H54 (cell line): Measurements from ENCODE around the gene EEF1AKMT4.

Experiments used
- DNase-seq: peaks from one replicate; pipeline ENCODE4 v3.0.0; 2011; ENCODE audit warnings: low spot score, mixed read lengths; ENCODE audit not compliant: insufficient read length
- FAIRE-seq: peaks from 3 replicates; lab custom pipeline; 2011; peaks lifted over from hg19 to GRCh38; lab: Jason Lieb, UNC
- POLR2A ChIP-seq: IDR thresholded peaks from 2 replicates; pipeline ENCODE4 v1.6.1; 2011; ENCODE audit warnings: low read depth, mild to moderate bottlenecking, low read length

The EEF1AKMT4 gene

DNA sequence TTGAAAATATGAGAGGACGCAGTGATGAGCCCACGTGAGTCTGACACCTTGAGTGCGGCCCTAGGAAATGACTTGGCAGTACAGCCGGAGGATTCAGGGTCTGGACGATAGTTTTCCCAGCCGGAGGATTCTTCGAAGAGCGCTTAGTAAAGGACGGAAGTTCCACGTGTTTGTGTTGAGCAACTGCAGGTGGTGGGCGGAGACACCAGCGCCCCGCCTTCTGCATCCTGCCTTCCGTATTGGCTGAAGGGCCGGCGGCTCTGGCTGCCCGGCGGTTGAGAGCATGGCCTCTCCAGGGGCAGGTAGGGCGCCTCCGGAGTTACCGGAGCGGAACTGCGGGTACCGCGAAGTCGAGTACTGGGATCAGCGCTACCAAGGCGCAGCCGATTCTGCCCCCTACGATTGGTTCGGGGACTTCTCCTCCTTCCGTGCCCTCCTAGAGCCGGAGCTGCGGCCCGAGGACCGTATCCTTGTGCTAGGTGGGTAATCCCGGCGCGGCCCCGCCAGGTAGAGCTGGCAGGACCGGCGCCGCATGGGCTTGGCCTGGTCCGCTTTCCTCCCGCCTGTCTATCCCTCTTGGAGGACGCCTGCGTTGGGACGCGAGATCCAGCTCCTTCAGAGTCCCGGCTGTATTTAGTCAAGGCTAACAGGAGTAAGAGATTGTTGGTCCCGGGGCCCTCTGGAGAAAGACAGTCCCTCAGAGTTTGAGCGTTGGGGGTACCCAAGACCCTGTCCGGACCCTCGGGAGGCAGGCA lies at the start of gene EEF1AKMT4:
Gene EEF1AKMT4, plus strand, starts transcription at position 261 of the 755 bp plus-strand sequence. Its CDS starts 23 bp downstream, at position 284.
- FAIRE-seq (peak; percentile 95), DNase-seq (peak; percentile 98)
- TF ChIP-seq POLR2A: peak; percentile 51

DNA sequence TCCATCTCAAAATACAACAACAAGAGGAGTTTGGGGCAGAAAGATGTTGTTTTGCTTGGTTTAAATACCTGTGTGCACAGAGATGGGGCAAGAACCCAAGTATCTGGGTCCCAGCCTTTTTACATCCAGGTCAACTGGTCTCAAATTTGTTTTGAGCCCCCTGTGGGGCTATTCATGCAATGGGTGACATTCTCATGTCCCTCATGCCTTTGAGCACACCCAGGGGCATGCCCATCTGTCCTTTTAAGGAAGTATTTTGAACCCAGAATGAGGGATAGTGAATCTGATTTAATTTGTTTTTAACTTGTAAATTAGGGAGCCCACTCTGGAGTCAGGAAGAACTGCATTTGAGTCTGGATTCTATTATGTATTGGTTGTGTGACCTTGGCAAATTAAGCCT lies 48.6 kb upstream of the EEF1AKMT4 start:
- no peak for TF ChIP-seq POLR2A

DNA sequence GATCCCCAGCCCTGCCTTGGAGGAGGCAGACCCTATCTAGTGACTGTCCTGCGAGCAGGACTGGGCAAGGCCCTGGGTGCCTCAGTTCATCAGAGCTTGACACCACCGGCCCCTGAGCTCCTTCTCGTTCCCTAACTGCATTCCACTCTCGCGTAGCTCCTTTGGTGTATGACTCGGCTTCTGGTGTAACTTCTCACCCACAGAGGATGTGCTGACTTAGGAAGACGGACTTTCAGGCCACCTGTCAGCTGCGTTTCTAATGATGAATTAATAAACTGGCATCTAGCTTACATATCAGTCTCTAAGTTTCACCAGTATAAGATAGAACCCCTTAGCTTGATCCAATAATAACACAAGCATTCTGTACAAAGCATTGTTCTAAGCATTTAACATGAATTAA lies 45.9 kb upstream of the EEF1AKMT4 start:
- no peak for FAIRE-seq
- TF ChIP-seq POLR2A: no peak
- no peak for DNase-seq

More for the DNA sequence above, 48.6 kb upstream of the EEF1AKMT4 start:
- DNase-seq (no peak), FAIRE-seq (no peak)

DNA sequence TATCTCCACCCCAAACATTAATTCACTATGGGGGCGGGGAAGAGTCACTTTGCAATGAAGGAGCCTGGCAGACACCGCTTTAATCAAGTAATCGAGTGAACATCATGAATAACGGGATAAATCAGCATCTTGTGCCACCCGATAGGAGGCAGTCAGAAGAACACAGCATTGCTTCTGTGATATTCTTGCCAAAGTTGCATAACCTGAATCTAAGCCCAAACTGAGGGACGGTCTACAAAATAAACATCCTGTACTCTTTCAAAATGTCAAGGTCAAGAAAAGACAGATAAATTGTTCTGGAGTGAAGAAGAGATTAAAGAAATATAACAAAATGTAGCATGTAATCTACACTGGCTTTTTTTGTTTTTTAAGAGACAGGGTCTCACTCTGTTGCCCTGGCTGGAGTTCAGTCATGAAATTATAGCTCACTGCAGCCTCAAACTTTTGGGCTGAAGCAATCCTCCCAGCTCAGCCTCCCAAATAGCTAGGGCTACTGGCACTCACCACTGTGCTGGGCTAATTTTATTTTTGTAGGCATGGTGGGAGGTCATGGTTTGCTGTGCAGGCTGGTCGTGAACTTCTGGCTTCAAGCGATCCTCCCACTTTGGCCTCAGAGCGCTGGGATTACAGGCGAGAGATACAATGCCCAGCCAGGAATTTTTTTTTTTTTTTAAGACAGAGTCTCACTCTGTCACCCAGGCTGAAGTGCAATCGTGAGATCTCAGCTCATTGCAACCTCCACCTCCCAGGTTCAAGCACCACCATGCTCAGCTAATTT lies 40.1 kb upstream of the EEF1AKMT4 start:
- DNase-seq: no peak
- FAIRE-seq: no peak
- no peak for TF ChIP-seq POLR2A

DNA sequence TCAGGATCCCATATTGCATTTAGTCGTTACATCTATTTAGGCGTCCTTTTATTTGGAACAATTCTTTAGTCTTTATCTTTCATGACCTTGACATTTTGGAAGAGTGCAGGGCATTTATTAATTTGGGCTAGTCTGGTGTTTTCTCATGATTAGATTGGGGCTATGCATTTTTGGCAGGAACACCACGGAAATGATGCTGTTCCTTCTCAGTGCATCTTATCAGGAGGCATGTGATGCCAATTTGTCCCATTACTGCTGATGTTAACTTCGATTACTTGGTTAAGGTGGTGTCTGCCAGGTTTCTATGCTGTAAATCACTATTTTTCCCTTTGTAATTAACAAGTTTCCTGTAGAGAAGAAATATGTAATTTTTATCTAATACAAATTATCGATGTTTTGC lies 38.2 kb upstream of the EEF1AKMT4 start:
- DNase-seq (no peak), FAIRE-seq (no peak)
- TF ChIP-seq POLR2A: no peak

DNA sequence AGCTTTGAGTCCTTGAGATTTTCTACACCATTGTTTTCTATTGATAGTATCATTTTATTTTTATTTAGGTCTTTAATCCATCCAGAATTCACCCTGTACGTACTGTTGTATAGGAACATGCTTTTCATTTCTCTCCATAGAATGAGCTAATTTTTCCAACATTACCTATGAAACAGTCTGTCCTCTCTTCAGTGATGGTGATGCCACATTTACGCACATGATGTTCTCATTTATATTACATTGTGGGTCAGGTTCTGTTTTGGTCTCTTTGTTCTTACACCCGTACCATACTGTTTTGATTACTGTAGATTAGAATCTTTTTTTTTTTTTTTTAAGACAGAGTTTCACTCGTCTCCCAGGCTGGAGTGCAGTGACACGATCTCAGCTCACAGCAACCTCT lies 37.8 kb upstream of the EEF1AKMT4 start:
- no peak for TF ChIP-seq POLR2A
- FAIRE-seq: no peak
- no peak for DNase-seq

DNA sequence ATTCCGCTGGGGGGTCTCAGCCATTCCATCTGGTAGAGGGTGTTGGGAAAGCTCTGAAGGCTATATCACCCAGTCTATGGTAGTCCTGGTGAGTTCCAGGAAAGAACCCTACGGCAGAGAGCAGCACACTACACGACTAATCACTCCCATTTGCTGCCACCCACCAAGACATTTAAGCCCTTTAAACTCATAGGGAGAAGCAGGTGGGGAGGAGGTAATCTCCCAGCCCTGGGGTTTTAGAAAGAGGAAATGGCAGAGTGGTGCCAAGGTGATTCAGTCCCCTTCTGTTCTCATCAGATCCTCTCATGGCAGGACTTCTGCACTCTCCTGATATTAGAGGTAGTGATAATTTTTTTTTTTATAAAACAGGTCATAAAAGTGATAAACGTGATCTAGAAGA lies 30.7 kb upstream of the EEF1AKMT4 start:
- FAIRE-seq: no peak
- TF ChIP-seq POLR2A: no peak

DNA sequence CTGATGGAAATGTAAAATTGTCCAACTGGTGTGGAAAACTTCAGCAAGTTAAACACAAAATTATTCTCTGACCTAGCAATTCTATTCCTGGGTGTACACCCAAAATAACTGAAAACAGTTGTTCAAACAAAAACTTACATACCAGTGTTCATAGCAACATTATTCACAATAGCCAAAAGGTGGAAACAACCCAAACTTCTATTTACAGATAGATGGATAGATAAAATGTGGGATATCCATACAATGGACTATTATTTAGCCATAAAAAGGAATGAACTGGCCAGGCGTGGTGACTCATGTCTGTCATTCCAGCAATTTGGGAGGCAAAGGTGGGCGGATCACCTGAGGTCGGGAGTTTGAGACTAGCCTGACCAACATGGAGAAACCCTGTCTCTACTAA lies 27.0 kb upstream of the EEF1AKMT4 start:
- no peak for TF ChIP-seq POLR2A
- FAIRE-seq (no peak), DNase-seq (no peak)

More for the DNA sequence above, 30.7 kb upstream of the EEF1AKMT4 start:
- DNase-seq: no peak

DNA sequence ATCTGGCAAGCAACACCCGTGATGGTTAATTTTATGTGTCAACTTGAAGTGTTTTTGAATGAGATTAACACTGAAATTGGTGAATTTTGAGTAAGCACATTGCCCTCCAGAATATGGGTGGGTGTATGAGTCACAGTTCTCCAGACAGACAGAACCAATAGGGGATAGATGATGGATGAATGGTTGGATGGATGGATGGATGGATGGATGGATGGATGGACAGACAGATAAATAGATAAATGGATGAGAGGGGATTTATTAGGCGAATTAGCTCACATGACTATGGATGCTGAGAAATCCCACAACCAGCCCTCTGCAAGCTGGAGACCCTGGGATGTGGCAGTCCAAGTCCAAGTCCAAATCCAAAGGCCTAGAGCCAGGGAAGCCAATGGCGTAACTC lies 25.5 kb upstream of the EEF1AKMT4 start:
- TF ChIP-seq POLR2A: no peak
- FAIRE-seq: no peak
- no peak for DNase-seq

DNA sequence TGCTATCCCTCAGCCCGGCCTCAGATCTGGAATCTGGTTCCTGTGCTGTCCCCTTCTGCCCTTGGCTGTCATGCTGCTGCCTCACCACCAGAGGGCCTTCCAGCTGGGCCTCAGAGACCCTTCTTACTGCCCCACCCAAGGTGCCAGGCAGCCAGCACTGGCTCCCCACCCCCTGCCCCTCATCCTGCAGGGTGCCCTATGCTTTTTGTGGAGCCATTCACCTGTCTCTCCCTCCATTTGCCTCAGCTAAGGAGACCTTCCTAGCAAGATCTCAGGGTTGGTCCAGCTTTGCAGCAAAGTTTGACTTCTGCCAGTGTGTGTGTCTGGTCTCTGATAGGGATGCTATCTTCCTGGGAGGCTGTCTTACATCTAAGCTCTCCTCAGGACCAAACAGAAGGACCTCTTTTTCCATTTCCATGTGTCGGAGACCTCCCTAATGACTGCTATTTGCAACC lies 22.0 kb upstream of the EEF1AKMT4 start:
- TF ChIP-seq POLR2A: no peak
- FAIRE-seq (no peak), DNase-seq (peak; percentile 89)

DNA sequence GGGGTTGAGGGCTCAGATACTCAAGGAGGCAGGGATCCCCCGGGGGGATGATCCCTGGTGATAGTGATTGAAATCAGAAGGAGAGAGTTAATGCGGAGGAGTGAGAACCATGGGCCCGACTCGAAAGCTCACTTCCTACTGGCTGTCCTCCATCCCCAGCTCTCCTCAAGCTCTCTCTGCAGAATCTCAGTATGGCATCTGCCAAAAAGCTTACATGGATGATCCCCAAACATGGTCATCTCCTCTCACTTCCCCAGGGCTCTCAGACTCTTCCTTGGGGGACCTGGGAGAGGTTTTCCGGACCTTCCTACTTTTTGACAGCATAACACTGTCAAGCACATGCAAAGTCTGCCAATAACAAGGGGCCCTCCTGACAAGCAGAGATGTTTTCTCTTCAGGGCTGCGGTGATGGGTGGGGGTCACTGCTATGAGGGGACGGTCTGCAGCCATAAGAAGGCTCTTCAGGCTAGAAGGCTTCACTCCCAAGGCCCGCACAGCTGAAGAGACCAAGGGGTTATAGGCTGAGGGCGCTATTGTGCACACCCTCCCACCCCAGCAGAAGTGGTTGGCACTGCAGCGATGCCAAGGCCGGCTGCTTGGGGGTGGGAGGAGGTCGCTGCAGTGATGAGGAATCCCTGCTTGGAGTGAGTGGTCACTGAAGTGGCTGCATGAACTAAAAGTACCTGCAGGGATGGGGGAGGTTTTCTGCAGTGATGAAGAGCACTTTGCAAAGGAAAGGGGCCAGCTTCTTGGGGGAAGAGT lies 20.9 kb upstream of the EEF1AKMT4 start:
- no peak for TF ChIP-seq POLR2A
- DNase-seq (no peak), FAIRE-seq (no peak)

DNA sequence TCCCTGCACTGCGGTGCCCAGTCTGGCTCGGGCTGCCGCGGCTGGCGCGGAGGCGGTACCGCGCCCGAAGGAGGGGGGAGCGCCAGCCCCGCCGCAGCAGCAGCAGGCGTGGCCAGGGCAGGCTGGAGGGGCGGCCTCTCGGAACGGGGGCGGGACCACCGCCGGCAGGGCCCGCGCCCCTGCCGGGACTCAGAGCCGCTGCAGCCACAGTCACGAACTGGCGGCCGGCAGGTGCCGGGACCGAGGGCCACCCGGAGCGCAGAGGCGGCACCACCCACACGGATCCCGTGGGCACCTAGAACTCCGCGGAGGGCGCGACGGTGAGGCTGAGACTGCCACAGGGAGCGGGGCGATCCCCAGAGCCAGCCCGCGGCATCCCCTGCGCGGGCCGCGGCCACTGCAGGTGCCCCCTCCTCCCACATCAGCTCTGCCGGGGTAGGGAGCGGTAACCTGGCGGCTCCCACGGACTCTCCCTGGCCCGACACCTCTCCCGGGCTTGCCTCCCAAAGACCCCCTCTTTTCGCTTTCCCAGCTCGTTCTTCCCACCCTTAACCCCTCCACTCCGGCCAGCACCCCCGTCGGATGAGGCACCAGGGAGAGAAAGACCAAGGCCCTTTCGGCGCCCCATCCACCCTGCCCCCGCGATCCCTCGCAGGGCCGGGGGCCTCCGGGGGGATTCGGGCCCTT lies 19.9 kb upstream of the EEF1AKMT4 start, which contains the start of gene VWA5B2:
Gene VWA5B2, plus strand, starts transcription at position 192 of the 687 bp plus-strand sequence. CDS start 944 bp downstream, outside the sequence.
- peak; percentile 99 for DNase-seq

DNA sequence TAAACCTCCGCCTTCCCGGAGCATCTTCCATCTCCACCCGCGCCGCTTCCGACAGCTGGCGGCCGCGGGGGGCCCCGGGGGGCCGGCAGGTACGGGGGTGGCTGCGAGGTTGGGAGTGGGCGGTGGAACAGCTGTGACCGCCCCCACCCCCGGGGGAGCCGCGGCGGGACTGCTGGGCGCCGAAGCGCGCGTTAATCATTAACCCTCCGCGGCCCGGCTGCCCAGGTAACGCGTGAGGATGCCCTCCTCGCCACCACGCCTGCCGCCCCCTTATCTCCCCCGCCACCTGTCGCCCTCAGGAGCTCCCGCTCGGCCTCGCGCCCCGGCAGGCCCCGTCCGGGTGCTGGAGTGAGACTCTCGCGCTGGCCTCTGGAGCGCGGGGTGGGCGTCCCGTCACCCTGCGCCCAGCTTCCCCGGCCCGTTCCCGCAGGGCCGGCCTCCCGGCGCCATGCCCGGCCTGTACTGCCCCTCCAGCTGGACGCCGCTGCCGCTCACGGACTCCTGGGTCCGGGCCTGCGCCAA lies 19.3 kb upstream of the EEF1AKMT4 start:
- DNase-seq: no peak
- TF ChIP-seq POLR2A: no peak
- no peak for FAIRE-seq

More for the DNA sequence above, 19.9 kb upstream of the EEF1AKMT4 start, which contains the start of gene VWA5B2:
- FAIRE-seq: no peak
- TF ChIP-seq POLR2A: no peak
